Parathyroid adenoma (tissue), 2 donors: Measurements from ENCODE around the gene CDSN.

Experiments used
- H2AFZ ChIP-seq: fragments of 300-600 bp; sonication (generic); one replicate; pipeline ENCODE4 v1.7.0; 2017; ENCODE audit warnings: antibody characterized with exemption, mild to moderate bottlenecking
- H3K27ac ChIP-seq: fragments of 300-600 bp; sonication (generic); one replicate; pipeline ENCODE4 v1.7.0; 2017
- H3K27me3 ChIP-seq: fragments of 300-600 bp; sonication (generic); one replicate; pipeline ENCODE4 v1.7.0; 2017; ENCODE audit warnings: low read length; ENCODE audit not compliant: control insufficient read depth, insufficient read depth
- H3K36me3 ChIP-seq: fragments of 300-600 bp; sonication (generic); one replicate; pipeline ENCODE4 v1.7.0; 2017; ENCODE audit warnings: low read length; ENCODE audit not compliant: control insufficient read depth, insufficient read depth
- H3K4me1 ChIP-seq: fragments of 300-600 bp; sonication (generic); one replicate; pipeline ENCODE4 v1.7.0; 2017; ENCODE audit warnings: control low read depth
- H3K4me2 ChIP-seq: fragments of 300-600 bp; sonication (generic); one replicate; pipeline ENCODE4 v1.7.0; 2017; ENCODE audit warnings: low read length
- H3K4me3 ChIP-seq: fragments of 300-600 bp; sonication (generic); one replicate; pipeline ENCODE4 v1.7.0; 2017; ENCODE audit warnings: low read depth, low read length
- H3K79me2 ChIP-seq: fragments of 300-600 bp; sonication (generic); one replicate; pipeline ENCODE4 v1.7.0; 2017; ENCODE audit warnings: control low read depth
- H3K9ac ChIP-seq: fragments of 300-600 bp; sonication (generic); one replicate; pipeline ENCODE4 v1.7.0; 2017; ENCODE audit warnings: mild to moderate bottlenecking
- H3K9me3 ChIP-seq: fragments of 300-600 bp; sonication (generic); one replicate; pipeline ENCODE4 v1.7.0; 2017; ENCODE audit warnings: low read length; ENCODE audit not compliant: control insufficient read depth
- CTCF ChIP-seq: fragments of 300-600 bp; sonication (generic); IDR thresholded peaks from one replicate; pipeline ENCODE4 v1.7.0; 2017; ENCODE audit warnings: antibody characterized with exemption, mild to moderate bottlenecking
- donor health status: primary hyperparathyroidism.

CDSN gene

DNA sequence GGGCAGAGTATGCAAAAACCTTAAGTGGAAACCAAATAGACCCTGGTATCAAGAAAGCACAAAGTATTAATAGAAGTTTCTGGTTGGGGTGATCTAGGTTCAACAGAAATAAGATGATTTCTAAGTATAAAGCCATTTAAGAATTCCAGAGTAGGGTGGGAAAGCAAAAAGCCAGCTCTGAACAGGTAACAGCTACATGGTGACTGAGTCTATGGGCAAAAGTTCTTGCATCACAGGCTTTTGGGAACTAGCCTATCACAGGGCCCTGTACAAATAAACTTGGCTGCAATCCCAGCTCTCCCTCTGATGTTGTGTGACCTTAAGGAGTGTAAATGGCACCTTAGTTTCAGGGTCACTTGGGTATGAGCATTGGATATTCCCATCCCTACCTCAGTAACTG, 43.7 kb upstream of the CDSN start:
- H3K9ac ChIP-seq, result no peak overlapping the region
- H3K9me3 ChIP-seq, result no peaks in the 10 kb centered on the region
- H3K4me1 ChIP-seq, result peaks cover 4% of the 10 kb centered on the region
- no peaks in the 10 kb centered on the region for H3K36me3 ChIP-seq
- H3K4me3 ChIP-seq, result no peak overlapping the region
- no peak overlapping the region for H3K4me2 ChIP-seq
- H3K79me2 ChIP-seq, result no peaks in the 10 kb centered on the region
- H3K27ac ChIP-seq, result no peak overlapping the region
- no peak overlapping the region for H2AFZ ChIP-seq
- no peak for TF ChIP-seq CTCF
- no peaks in the 10 kb centered on the region for H3K27me3 ChIP-seq

- Histone ChIP-seq H3K4me2 (no peak overlapping the region), H3K27me3 (no peaks in the 10 kb centered on the region), H2AFZ (no peak overlapping the region), H3K9me3 (no peaks in the 10 kb centered on the region), H3K4me1 (peaks cover 4% of the 10 kb centered on the region), H3K27ac (no peak overlapping the region), H3K4me3 (no peak overlapping the region), H3K79me2 (no peaks in the 10 kb centered on the region), H3K9ac (no peak overlapping the region), H3K36me3 (no peaks in the 10 kb centered on the region)
- no peak for TF ChIP-seq CTCF
These were observed 42.4 kb upstream of the CDSN start for GRCh38 chr6:31162463-31163165.

DNA sequence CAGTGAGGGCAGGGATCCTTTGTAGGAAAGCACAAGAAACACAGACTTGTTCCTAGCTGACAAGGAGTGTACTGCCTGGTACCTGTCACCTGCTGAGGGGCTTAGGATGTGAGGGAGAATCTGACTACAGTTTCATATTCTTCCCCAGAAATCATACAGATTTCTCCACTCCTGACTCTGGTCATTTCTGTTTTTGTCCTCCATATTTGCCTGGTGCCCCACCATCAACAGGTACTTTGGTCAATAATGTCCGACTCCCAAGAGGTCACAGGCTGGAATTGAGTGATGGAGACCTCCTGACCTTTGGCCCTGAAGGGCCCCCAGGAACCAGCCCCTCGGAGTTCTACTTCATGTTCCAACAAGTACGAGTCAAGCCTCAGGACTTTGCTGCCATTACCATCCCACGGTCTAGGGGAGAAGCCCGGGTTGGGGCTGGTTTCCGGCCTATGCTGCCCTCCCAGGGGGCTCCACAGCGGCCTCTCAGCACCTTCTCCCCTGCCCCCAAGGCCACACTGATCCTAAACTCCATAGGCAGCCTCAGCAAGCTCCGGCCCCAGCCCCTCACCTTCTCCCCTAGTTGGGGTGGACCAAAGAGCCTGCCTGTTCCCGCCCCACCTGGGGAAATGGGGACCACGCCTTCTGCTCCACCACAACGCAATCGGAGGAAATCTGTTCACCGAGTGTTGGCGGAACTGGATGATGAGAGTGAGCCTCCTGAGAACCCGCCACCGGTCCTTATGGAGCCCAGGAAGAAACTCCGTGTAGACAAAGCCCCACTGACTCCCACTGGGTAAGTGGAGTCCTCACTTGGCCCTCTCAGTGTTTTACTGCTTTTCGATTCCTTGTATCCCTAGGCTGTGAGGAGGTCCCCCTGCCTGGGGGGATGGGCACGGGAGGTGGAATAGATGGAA, 41.2 kb upstream of the CDSN start:
- Histone ChIP-seq H3K79me2 (no peaks in the 10 kb centered on the region), H3K27ac (no peak overlapping the region), H3K4me2 (no peak overlapping the region), H2AFZ (no peak overlapping the region), H3K4me3 (no peak overlapping the region), H3K36me3 (no peaks in the 10 kb centered on the region), H3K9ac (no peak overlapping the region), H3K27me3 (no peaks in the 10 kb centered on the region), H3K4me1 (peaks cover 7% of the 10 kb centered on the region), H3K9me3 (no peaks in the 10 kb centered on the region)
- no peak for TF ChIP-seq CTCF

DNA sequence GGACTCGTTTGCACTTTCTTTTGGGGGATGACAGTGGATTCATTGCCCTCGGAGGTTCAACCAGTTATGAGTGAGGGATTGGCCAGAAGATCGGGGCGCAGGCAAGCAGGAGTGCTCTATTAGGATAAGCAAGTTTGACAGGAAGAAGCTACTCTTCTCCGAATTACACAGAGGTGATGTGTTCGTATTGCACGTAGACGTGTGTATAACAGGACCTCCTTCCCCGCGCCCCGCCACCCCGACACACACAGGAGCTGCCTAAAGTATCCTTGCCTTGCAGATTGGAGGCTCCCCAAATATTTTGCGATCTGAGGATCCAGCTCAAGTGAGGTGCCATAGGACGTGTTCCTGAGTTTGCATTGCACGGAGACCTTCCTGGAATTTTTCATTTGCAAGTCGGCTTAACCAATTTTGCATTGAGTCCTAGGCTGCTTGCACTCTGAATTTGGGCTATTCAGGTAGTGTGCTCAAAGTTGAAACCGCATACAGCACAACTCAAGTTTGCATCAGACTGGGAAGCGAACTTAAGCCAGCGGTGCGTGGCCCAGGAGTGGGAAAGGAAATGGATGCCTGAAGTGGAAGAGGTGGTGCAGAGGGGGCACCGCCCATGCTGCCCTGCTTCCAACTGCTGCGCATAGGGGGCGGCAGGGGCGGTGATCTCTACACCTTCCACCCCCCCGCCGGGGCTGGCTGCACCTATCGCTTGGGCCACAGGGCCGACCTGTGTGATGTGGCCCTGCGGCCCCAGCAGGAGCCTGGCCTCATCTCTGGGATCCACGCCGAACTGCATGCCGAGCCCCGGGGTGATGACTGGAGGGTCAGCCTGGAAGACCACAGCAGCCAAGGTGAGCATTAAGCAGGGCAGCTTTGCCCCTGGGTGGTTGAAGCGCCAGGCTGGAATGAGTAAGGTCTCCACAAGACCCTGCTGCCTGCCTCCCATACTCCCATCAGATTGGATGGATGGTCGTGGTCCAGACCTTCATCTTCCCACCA, 38.9 kb upstream of the CDSN start:
- H3K27me3 ChIP-seq, result no peaks in the 10 kb centered on the region
- no peaks in the 10 kb centered on the region for H3K9me3 ChIP-seq
- H3K27ac ChIP-seq, result peak overlapping the region; percentile 36
- peak overlapping the region; percentile 73 for H3K4me3 ChIP-seq
- H3K4me1 ChIP-seq, result peaks cover 7% of the 10 kb centered on the region
- TF ChIP-seq CTCF, result no peak
- H3K36me3 ChIP-seq, result no peaks in the 10 kb centered on the region
- peak overlapping the region; percentile 94 for H2AFZ ChIP-seq
- H3K79me2 ChIP-seq, result no peaks in the 10 kb centered on the region
- H3K4me2 ChIP-seq, result peak overlapping the region; percentile 81
- H3K9ac ChIP-seq, result no peak overlapping the region
